Measurements from ENCODE around the gene VAV3.
A peak's percentile ranks its signal among the peaks of the same experiment; 100 is the strongest.
"Not testable (repeated sequence)": the region's sequence is repeated elsewhere in the genome, so short reads cannot be mapped to it uniquely, and the experiment has no call there.

Gene VAV3

GRCh38 chr1:107965110-107965991 lies at the start of gene VAV3:
Gene VAV3 (minus strand): TSS chr1:107965180. CDS start chr1:107964869, 311 bp downstream.
- DNase-seq (ENCODE audit: low read depth in 2 of 2) = peak; percentile 50 to 65

- DNase-seq (ENCODE audit: low read depth in 2 of 2) = no peak
Observed at GRCh38 chr1:108012553-108012952, 47.6 kb upstream of the VAV3 start.

- DNase-seq (ENCODE audit: low read depth in 2 of 2) = no peak
Observed at GRCh38 chr1:108011295-108011694, 46.3 kb upstream of the VAV3 start.

- DNase-seq (ENCODE audit: low read depth in 2 of 2) = no peak
Observed at GRCh38 chr1:108010581-108010980, 45.6 kb upstream of the VAV3 start.

GRCh38 chr1:108009603-108010195 lies 44.7 kb upstream of the VAV3 start:
- DNase-seq (ENCODE audit: low read depth in 2 of 2) = no peak

- no peak for DNase-seq (ENCODE audit: low read depth in 2 of 2)
Observed at GRCh38 chr1:108007531-108007930, 42.6 kb upstream of the VAV3 start.

- no peak for DNase-seq (ENCODE audit: low read depth in 2 of 2)
Observed at GRCh38 chr1:108007070-108007469, 42.1 kb upstream of the VAV3 start.

- DNase-seq (ENCODE audit: low read depth in 2 of 2) = not testable (repeated sequence)
Observed at GRCh38 chr1:108004919-108005318, 39.9 kb upstream of the VAV3 start.

- DNase-seq (ENCODE audit: low read depth in 2 of 2) = no peak
Observed at GRCh38 chr1:108000620-108001111, 35.7 kb upstream of the VAV3 start.

- DNase-seq (ENCODE audit: low read depth in 2 of 2) = no peak
Observed at GRCh38 chr1:108000184-108000583, 35.2 kb upstream of the VAV3 start.

GRCh38 chr1:107997866-107998265 lies 32.9 kb upstream of the VAV3 start:
- DNase-seq (ENCODE audit: low read depth in 2 of 2) = no peak

- DNase-seq (ENCODE audit: low read depth in 2 of 2) = no peak
Observed at GRCh38 chr1:107993920-107994319, 28.9 kb upstream of the VAV3 start.

- DNase-seq (ENCODE audit: low read depth in 2 of 2) = no peak
Observed at GRCh38 chr1:107992347-107992746, 27.4 kb upstream of the VAV3 start.

GRCh38 chr1:107991371-107992066 lies 26.5 kb upstream of the VAV3 start:
- no peak for DNase-seq (ENCODE audit: low read depth in 2 of 2)

- no peak for DNase-seq (ENCODE audit: low read depth in 2 of 2)
Observed at GRCh38 chr1:107990606-107991005, 25.6 kb upstream of the VAV3 start.

- DNase-seq (ENCODE audit: low read depth in 2 of 2) = no peak
Observed at GRCh38 chr1:107981277-107981676, 16.3 kb upstream of the VAV3 start.

- DNase-seq (ENCODE audit: low read depth in 2 of 2) = no peak
Observed at GRCh38 chr1:107979926-107980325, 14.9 kb upstream of the VAV3 start.

- no peak for DNase-seq (ENCODE audit: low read depth in 2 of 2)
Observed at GRCh38 chr1:107979088-107979487, 14.1 kb upstream of the VAV3 start.

- DNase-seq (ENCODE audit: low read depth in 2 of 2) = no peak
Observed at GRCh38 chr1:107976836-107977235, 11.9 kb upstream of the VAV3 start.

GRCh38 chr1:107976431-107976830 lies 11.5 kb upstream of the VAV3 start:
- DNase-seq (ENCODE audit: low read depth in 2 of 2) = peak in 1 of 2 experiments; percentile 8

GRCh38 chr1:107975851-107976250 lies 10.9 kb upstream of the VAV3 start:
- DNase-seq (ENCODE audit: low read depth in 2 of 2) = no peak

GRCh38 chr1:107974090-107974489 lies 9.1 kb upstream of the VAV3 start:
- no peak for DNase-seq (ENCODE audit: low read depth in 2 of 2)

Measured in stimulated activated CD4-positive, alpha-beta T cell treated with anti-CD3 and anti-CD28 coated beads, Interleukin-12 subunit alpha, Interleukin-12 subunit beta, amount 100 ng/mL, for 24 hours (primary cell).